HAP-1 (cell line): ENCODE results near the gene GALNT17.

Experiments used
- DNase-seq, 2 experiments: peaks; one replicate each; pipeline ENCODE4 v3.0.0-alpha.2; 2016 to 2020; ENCODE audit warnings: low spot score in 2 of 2
- H3K27me3 ChIP-seq: fragments of 250-450 bp; sonication (Bioruptor Pico); 2 replicates; pipeline ENCODE4 v1.5.1; 2020; ENCODE audit warnings: low read depth, mild to moderate bottlenecking, moderate library complexity
- H3K36me3 ChIP-seq: fragments of 250-450 bp; sonication (Bioruptor Pico); replicated peaks from 2 replicates; pipeline ENCODE4 v1.5.1; 2020; ENCODE audit warnings: mild to moderate bottlenecking
- H3K4me1 ChIP-seq: fragments of 250-450 bp; sonication (Bioruptor Pico); 2 replicates; pipeline ENCODE4 v1.5.1; 2020; ENCODE audit warnings: mild to moderate bottlenecking
- H3K4me3 ChIP-seq: fragments of 250-450 bp; sonication (Bioruptor Pico); 2 replicates; pipeline ENCODE4 v1.5.1; 2020; ENCODE audit warnings: mild to moderate bottlenecking, moderate library complexity
- H3K9me3 ChIP-seq: fragments of 250-450 bp; sonication (Bioruptor Pico); 2 replicates; pipeline ENCODE4 v1.5.1; 2020; ENCODE audit warnings: mild to moderate bottlenecking, moderate library complexity
- in situ Hi-C: fragments of 300-500 bp; cut with MboI; formaldehyde crosslinking; loops from 3 replicates; pipeline ENCODE4 v1.14.3; 2020; ENCODE audit warnings: low sequenced_read_pairs, inconsistent platforms, mixed read lengths

The GALNT17 gene

GRCh38 chr7:71354716-71355115 is 222.8 kb downstream of the GALNT17 start:
- H3K9me3 ChIP-seq, result no peaks in the 10 kb centered on the region
- no peak overlapping the region for H3K4me3 ChIP-seq
- no peaks in the 10 kb centered on the region for H3K4me1 ChIP-seq
- DNase-seq, result no peak
- in situ Hi-C loops, result no loop called here
- H3K36me3 ChIP-seq, result no peaks in the 10 kb centered on the region
- H3K27me3 ChIP-seq, result no peaks in the 10 kb centered on the region

GRCh38 chr7:71361451-71362032 is 229.6 kb downstream of the GALNT17 start:
- Histone ChIP-seq H3K9me3 (no peaks in the 10 kb centered on the region), H3K4me1 (no peaks in the 10 kb centered on the region), H3K27me3 (no peaks in the 10 kb centered on the region), H3K36me3 (no peaks in the 10 kb centered on the region), H3K4me3 (no peak overlapping the region)
- no peak for DNase-seq
- in situ Hi-C loops, result no loop called here

- Histone ChIP-seq H3K27me3 (no peaks in the 10 kb centered on the region), H3K4me1 (no peaks in the 10 kb centered on the region), H3K4me3 (no peak overlapping the region), H3K36me3 (no peaks in the 10 kb centered on the region), H3K9me3 (no peaks in the 10 kb centered on the region)
- in situ Hi-C loops, result no loop called here
- DNase-seq, result no peak
These were observed 230.3 kb downstream of the GALNT17 start for GRCh38 chr7:71362240-71362639.

- Histone ChIP-seq H3K9me3 (no peaks in the 10 kb centered on the region), H3K4me1 (no peaks in the 10 kb centered on the region), H3K27me3 (no peaks in the 10 kb centered on the region), H3K36me3 (no peaks in the 10 kb centered on the region), H3K4me3 (no peak overlapping the region)
- in situ Hi-C loops, result no loop called here
- DNase-seq, result no peak
These were observed 231.3 kb downstream of the GALNT17 start for GRCh38 chr7:71363223-71363622.

GRCh38 chr7:71363627-71364026 is 231.7 kb downstream of the GALNT17 start:
- Histone ChIP-seq H3K9me3 (no peaks in the 10 kb centered on the region), H3K36me3 (no peaks in the 10 kb centered on the region), H3K27me3 (no peaks in the 10 kb centered on the region), H3K4me1 (no peaks in the 10 kb centered on the region), H3K4me3 (no peak overlapping the region)
- in situ Hi-C loops, result no loop called here
- no peak for DNase-seq

GRCh38 chr7:71364551-71364950 is 232.6 kb downstream of the GALNT17 start:
- Histone ChIP-seq H3K27me3 (no peaks in the 10 kb centered on the region), H3K9me3 (no peaks in the 10 kb centered on the region), H3K4me3 (no peak overlapping the region), H3K36me3 (no peaks in the 10 kb centered on the region), H3K4me1 (no peaks in the 10 kb centered on the region)
- in situ Hi-C loops, result no loop called here
- no peak for DNase-seq

GRCh38 chr7:71372991-71373390 is 241.0 kb downstream of the GALNT17 start:
- in situ Hi-C loops, result no loop called here
- H3K4me3 ChIP-seq, result no peak overlapping the region
- no peaks in the 10 kb centered on the region for H3K9me3 ChIP-seq
- H3K27me3 ChIP-seq, result no peaks in the 10 kb centered on the region
- no peaks in the 10 kb centered on the region for H3K4me1 ChIP-seq
- DNase-seq, result no peak
- H3K36me3 ChIP-seq, result no peaks in the 10 kb centered on the region

GRCh38 chr7:71377062-71377461 is 245.1 kb downstream of the GALNT17 start:
- no peak overlapping the region for H3K4me3 ChIP-seq
- no peak for DNase-seq
- H3K4me1 ChIP-seq, result no peaks in the 10 kb centered on the region
- H3K9me3 ChIP-seq, result no peaks in the 10 kb centered on the region
- no peaks in the 10 kb centered on the region for H3K36me3 ChIP-seq
- in situ Hi-C loops, result no loop called here
- no peaks in the 10 kb centered on the region for H3K27me3 ChIP-seq

- Histone ChIP-seq H3K27me3 (no peaks in the 10 kb centered on the region), H3K9me3 (no peaks in the 10 kb centered on the region), H3K4me3 (no peak overlapping the region), H3K4me1 (no peaks in the 10 kb centered on the region), H3K36me3 (no peaks in the 10 kb centered on the region)
- no peak for DNase-seq
- in situ Hi-C loops, result no loop called here
These were observed 245.5 kb downstream of the GALNT17 start for GRCh38 chr7:71377469-71377868.

GRCh38 chr7:71384094-71384493 is 252.2 kb downstream of the GALNT17 start:
- H3K4me3 ChIP-seq, result no peak overlapping the region
- H3K27me3 ChIP-seq, result no peaks in the 10 kb centered on the region
- H3K36me3 ChIP-seq, result no peaks in the 10 kb centered on the region
- no peaks in the 10 kb centered on the region for H3K4me1 ChIP-seq
- in situ Hi-C loops, result no loop called here
- no peaks in the 10 kb centered on the region; the same call in 1 of the 2 replicates for H3K9me3 ChIP-seq
- no peak for DNase-seq

- Histone ChIP-seq H3K36me3 (no peaks in the 10 kb centered on the region), H3K4me3 (no peak overlapping the region), H3K27me3 (no peaks in the 10 kb centered on the region), H3K4me1 (no peaks in the 10 kb centered on the region), H3K9me3 (no peaks in the 10 kb centered on the region; the same call in 1 of the 2 replicates)
- in situ Hi-C loops, result no loop called here
- no peak for DNase-seq
These were observed 253.4 kb downstream of the GALNT17 start for GRCh38 chr7:71385330-71385729.

- Histone ChIP-seq H3K4me1 (no peaks in the 10 kb centered on the region), H3K9me3 (no peaks in the 10 kb centered on the region; the same call in 1 of the 2 replicates), H3K36me3 (no peaks in the 10 kb centered on the region), H3K4me3 (no peak overlapping the region), H3K27me3 (no peaks in the 10 kb centered on the region)
- DNase-seq, result no peak
- in situ Hi-C loops, result no loop called here
These were observed 254.3 kb downstream of the GALNT17 start for GRCh38 chr7:71386152-71386785.

GRCh38 chr7:71388181-71388580 is 256.2 kb downstream of the GALNT17 start:
- in situ Hi-C loops, result no loop called here
- DNase-seq, result no peak
- Histone ChIP-seq H3K4me1 (no peaks in the 10 kb centered on the region), H3K36me3 (no peaks in the 10 kb centered on the region), H3K9me3 (peaks cover under 1% of the 10 kb centered on the region; the same call in 1 of the 2 replicates), H3K27me3 (no peaks in the 10 kb centered on the region), H3K4me3 (no peak overlapping the region)

- Histone ChIP-seq H3K4me1 (no peaks in the 10 kb centered on the region), H3K4me3 (no peak overlapping the region), H3K27me3 (no peaks in the 10 kb centered on the region), H3K9me3 (0 out of 2 replicates have a peak, but pooled peaks cover 3% of the 10 kb centered on the region), H3K36me3 (no peaks in the 10 kb centered on the region)
- in situ Hi-C loops, result no loop called here
- no peak for DNase-seq
These were observed 258.0 kb downstream of the GALNT17 start for GRCh38 chr7:71389976-71390375.

- no peaks in the 10 kb centered on the region for H3K27me3 ChIP-seq
- in situ Hi-C loops, result no loop called here
- no peaks in the 10 kb centered on the region for H3K36me3 ChIP-seq
- H3K9me3 ChIP-seq, result peaks cover 3% of the 10 kb centered on the region; the same call in 1 of the 2 replicates
- H3K4me1 ChIP-seq, result no peaks in the 10 kb centered on the region
- H3K4me3 ChIP-seq, result no peak overlapping the region
- no peak for DNase-seq
These were observed 261.7 kb downstream of the GALNT17 start for GRCh38 chr7:71393661-71394060.
